ENCODE data around the gene NFYC. TPM values are rescaled to one million over a fixed set of nuclear protein-coding genes. Genes with fewer than 3 reads are reported as not detected.

NFYC gene
- total RNA-seq, 1 donor from 2014 or later, result 62.2 TPM

DNA sequence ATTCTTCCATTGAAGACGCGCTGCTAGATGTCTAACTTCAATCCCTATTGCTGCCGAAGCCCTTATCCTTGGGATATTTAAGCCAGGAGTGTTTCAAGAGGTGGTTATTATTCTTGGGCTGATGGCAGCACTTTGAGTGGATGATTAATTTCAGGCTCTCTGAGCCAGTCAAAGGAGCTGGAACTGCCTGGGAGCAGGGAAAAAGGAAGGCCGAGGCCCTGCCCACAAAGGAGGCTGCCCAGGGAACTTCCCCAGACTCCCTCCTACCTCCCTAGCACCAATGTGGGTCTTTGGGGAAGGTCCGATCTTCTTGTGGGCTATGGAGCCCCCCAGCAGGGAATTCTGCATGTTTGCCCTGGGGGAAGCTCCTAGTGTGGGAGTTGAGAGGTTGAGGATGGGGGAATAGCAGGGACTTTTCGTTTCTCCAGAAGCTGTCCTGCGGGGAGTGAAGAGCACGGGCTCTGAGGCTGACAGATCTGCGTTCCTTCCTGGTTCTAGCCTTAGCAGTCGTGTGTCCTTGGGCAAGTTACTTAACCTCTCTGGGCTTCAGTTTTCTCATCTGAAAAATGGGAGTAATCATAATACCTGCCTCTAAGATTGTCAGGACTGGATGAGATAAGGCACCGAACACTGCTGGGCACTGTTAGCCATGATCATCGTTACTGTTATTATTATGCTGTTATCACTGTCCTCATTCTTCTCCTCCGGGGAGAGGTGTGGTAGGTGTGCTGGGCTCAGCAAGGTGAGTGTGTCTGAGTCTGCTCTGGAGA, 98.3 kb downstream of the NFYC start:
- H3K27me3 ChIP-seq (ENCODE audit: low read depth), result no peaks in the 10 kb centered on the region
- H3K27ac ChIP-seq (replicated peaks), result no peak overlapping the region
- H3K36me3 ChIP-seq, result no peaks in the 10 kb centered on the region
- TF ChIP-seq CTCF (IDR thresholded peaks at IDR 0.05; ENCODE audit: borderline replicate concordance), result no peak
- DNase-seq, result no peak
- peaks cover 23% of the 10 kb centered on the region for H3K4me1 ChIP-seq
- no peak overlapping the region for H3K4me3 ChIP-seq
- no peaks in the 10 kb centered on the region for H3K9me3 ChIP-seq (replicated peaks)
- intact Hi-C loops (cut with micrococcal nuclease), result no loop called here

GRCh38 chr1:40792036-40792435, 100.5 kb downstream of the NFYC start:
- Histone ChIP-seq H3K4me1 (peaks cover 12% of the 10 kb centered on the region), H3K36me3 (no peaks in the 10 kb centered on the region), H3K9me3 (replicated peaks) (no peaks in the 10 kb centered on the region), H3K27ac (replicated peaks) (no peak overlapping the region), H3K27me3 (ENCODE audit: low read depth) (no peaks in the 10 kb centered on the region), H3K4me3 (no peak overlapping the region)
- intact Hi-C loops (cut with micrococcal nuclease), result no loop called here
- no peak for TF ChIP-seq CTCF (IDR thresholded peaks at IDR 0.05; ENCODE audit: borderline replicate concordance)
- no peak for DNase-seq

DNA sequence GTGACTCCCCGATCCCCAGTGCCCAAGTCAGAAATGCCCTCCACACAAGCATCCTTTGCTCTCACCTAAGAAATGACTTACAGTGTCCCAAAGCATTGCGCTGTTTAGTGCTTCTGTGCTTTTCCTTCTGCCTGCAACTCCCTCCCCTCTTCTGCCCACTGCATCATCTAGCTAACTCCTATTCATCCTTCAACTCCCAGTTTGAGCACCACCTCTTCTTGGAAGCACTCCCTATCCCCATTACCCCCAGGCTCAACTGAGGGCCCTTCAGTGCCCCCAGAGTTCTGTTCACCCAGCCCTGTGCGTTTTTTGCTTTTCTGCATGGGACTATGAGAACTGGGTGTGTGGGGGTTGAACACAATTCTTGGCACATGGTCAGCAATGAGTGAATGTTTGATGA, 102.1 kb downstream of the NFYC start:
- DNase-seq, result no peak
- no peak overlapping the region for H3K4me3 ChIP-seq
- no peak overlapping the region for H3K27ac ChIP-seq (replicated peaks)
- H3K27me3 ChIP-seq (ENCODE audit: low read depth), result no peaks in the 10 kb centered on the region
- TF ChIP-seq CTCF (IDR thresholded peaks at IDR 0.05; ENCODE audit: borderline replicate concordance), result no peak
- intact Hi-C loops (cut with micrococcal nuclease), result no loop called here
- no peaks in the 10 kb centered on the region for H3K9me3 ChIP-seq (replicated peaks)
- peaks cover 26% of the 10 kb centered on the region for H3K4me1 ChIP-seq
- H3K36me3 ChIP-seq, result no peaks in the 10 kb centered on the region

GRCh38 chr1:40794048-40794447, 102.5 kb downstream of the NFYC start:
- no peak for DNase-seq
- H3K27ac ChIP-seq (replicated peaks), result no peak overlapping the region
- H3K27me3 ChIP-seq (ENCODE audit: low read depth), result no peaks in the 10 kb centered on the region
- intact Hi-C loops (cut with micrococcal nuclease), result no loop called here
- H3K4me1 ChIP-seq, result peaks cover 31% of the 10 kb centered on the region
- H3K36me3 ChIP-seq, result no peaks in the 10 kb centered on the region
- H3K9me3 ChIP-seq (replicated peaks), result no peaks in the 10 kb centered on the region
- TF ChIP-seq CTCF (IDR thresholded peaks at IDR 0.05; ENCODE audit: borderline replicate concordance), result no peak
- H3K4me3 ChIP-seq, result no peak overlapping the region

- no peak for DNase-seq
- intact Hi-C loops (cut with micrococcal nuclease), result no loop called here
- no peaks in the 10 kb centered on the region for H3K36me3 ChIP-seq
- no peak overlapping the region for H3K27ac ChIP-seq (replicated peaks)
- H3K27me3 ChIP-seq (ENCODE audit: low read depth), result no peaks in the 10 kb centered on the region
- no peak for TF ChIP-seq CTCF (IDR thresholded peaks at IDR 0.05; ENCODE audit: borderline replicate concordance)
- H3K9me3 ChIP-seq (replicated peaks), result no peaks in the 10 kb centered on the region
- no peak overlapping the region for H3K4me3 ChIP-seq
- peaks cover 42% of the 10 kb centered on the region for H3K4me1 ChIP-seq
These were observed 103.6 kb downstream of the NFYC start for GRCh38 chr1:40794974-40795715.

All from left ventricle myocardium inferior (tissue), 1 donor.